Upper lobe of left lung (tissue), 4 donors: ENCODE measurements around the gene SPDYA.

Experiments
- EP300 ChIP-seq, 4 donors: sonication (generic); formaldehyde crosslinking; IDR thresholded peaks; one replicate each; pipeline ENCODE4 v1.5.1; 2017; ENCODE audit warnings: antibody characterized with exemption in 4 of 4, control low read depth in 2 of 4
- POLR2A ChIP-seq, 4 donors: fragments of 450-650 bp; IDR thresholded peaks; one replicate each; pipeline ENCODE4 v1.5.1; 2016 to 2017; ENCODE audit warnings: antibody characterized with exemption in 4 of 4, mild to moderate bottlenecking in 2 of 4
- POLR2AphosphoS5 ChIP-seq, 2 donors: sonication (generic); formaldehyde crosslinking; IDR thresholded peaks; one replicate each; pipeline ENCODE4 v1.5.1; 2017; ENCODE audit warnings: antibody characterized with exemption in 2 of 2
- TF ChIP-seq, protein P1 (sequence below), 6 experiments: fragments of 450-650 bp in 4 of 6; fragments of 200-600 bp in 2 of 6; sonication (generic) in 2 of 6; IDR thresholded peaks; one replicate each; pipeline ENCODE4 v1.5.1; 2016 to 2019; ENCODE audit warnings: antibody characterized with exemption in 6 of 6

DNA sequence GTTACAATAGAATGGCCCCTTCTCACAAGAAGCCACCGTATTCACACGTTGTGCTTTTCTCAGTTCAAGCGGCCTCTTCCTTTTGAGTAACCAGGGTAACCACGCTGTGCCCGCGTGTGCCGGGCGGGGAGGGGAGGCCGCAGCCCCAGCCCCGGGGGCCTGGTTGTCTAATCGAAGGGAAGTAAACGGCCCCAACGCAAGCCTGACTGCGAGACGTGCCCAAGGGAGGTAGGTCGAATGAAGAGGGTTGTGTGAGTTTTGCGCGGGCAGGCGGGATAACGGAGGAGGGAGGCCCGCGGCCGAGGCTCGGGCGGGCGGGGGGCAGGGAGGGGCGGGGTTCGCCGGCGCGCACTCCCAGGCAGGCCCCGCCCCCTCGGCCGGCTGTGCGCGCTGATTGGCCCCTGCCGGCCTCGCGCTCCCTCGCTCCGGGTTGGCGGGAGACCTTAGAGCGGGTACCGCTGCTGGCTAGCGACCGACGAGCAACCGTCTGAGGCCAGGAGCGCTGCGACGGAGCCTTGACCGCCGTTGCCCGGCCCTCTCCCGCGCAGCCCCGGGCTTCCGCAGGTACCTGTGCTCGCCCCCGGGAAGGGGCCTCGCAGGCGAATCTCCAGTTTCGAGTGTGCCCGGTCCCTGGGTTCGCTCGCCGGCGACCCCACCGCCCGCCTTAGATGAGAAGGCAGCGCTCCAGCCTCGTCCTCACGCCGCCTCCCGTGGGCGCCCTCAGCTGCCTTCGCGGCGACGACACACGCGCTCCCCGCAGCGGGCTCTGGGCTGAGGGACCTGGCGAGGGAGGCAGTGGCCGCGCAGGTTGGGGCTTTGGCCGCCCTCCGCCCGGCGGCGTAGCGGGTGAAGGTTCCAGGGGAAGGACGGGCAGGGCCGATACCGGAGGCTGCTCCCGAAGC, at the start of gene SPDYA:
- peak in 1 of 2 donors; percentile 36 for TF ChIP-seq POLR2AphosphoS5 (IDR thresholded peaks at IDR 0.05)
- TF ChIP-seq EP300 (IDR thresholded peaks at IDR 0.05): no peak
- TF ChIP-seq, protein P1, sequence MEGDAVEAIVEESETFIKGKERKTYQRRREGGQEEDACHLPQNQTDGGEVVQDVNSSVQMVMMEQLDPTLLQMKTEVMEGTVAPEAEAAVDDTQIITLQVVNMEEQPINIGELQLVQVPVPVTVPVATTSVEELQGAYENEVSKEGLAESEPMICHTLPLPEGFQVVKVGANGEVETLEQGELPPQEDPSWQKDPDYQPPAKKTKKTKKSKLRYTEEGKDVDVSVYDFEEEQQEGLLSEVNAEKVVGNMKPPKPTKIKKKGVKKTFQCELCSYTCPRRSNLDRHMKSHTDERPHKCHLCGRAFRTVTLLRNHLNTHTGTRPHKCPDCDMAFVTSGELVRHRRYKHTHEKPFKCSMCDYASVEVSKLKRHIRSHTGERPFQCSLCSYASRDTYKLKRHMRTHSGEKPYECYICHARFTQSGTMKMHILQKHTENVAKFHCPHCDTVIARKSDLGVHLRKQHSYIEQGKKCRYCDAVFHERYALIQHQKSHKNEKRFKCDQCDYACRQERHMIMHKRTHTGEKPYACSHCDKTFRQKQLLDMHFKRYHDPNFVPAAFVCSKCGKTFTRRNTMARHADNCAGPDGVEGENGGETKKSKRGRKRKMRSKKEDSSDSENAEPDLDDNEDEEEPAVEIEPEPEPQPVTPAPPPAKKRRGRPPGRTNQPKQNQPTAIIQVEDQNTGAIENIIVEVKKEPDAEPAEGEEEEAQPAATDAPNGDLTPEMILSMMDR (IDR thresholded peaks at IDR 0.05): no peak
- no peak for TF ChIP-seq POLR2A (IDR thresholded peaks at IDR 0.05)
